Fibroblast of lung (primary cell): ENCODE results near the gene RPRD1B. TPM values are rescaled to one million over a fixed set of nuclear protein-coding genes. Genes with fewer than 3 reads are reported as not detected.

Experiments
- DNase-seq, 2 donors: peaks; one replicate each; pipeline versions ENCODE4 v3.0.0 to v3.0.0-alpha.2; 2010; ENCODE audit warnings: low read depth in 2 of 2
- H2AFZ ChIP-seq: 2 replicates; pipeline ENCODE4 v1.5.1; 2012; ENCODE audit warnings: low read length, control low read depth, inconsistent platforms
- H3K27ac ChIP-seq: 2 replicates; pipeline ENCODE4 v1.5.1; 2011; ENCODE audit warnings: low read length, control low read depth; ENCODE audit not compliant: insufficient read depth
- H3K27me3 ChIP-seq: 2 replicates; pipeline ENCODE4 v1.5.1; 2011; ENCODE audit warnings: mild to moderate bottlenecking, low read length; ENCODE audit not compliant: control insufficient read depth, insufficient read depth
- H3K36me3 ChIP-seq: 2 replicates; pipeline ENCODE4 v1.5.1; 2011; ENCODE audit warnings: low read length; ENCODE audit not compliant: control insufficient read depth, insufficient read depth
- H3K4me1 ChIP-seq: 2 replicates; pipeline ENCODE4 v1.5.1; 2011; ENCODE audit warnings: low read length; ENCODE audit not compliant: control insufficient read depth, insufficient read depth; ENCODE audit errors: extremely low read depth
- H3K4me2 ChIP-seq: 2 replicates; pipeline ENCODE4 v1.5.1; 2011; ENCODE audit warnings: low read length, control low read depth; ENCODE audit not compliant: insufficient read depth; ENCODE audit errors: extremely low read depth
- H3K4me3 ChIP-seq, 4 experiments: fragments of 200-600 bp in 1 of 4; sonication (generic) in 1 of 4; replicated peaks in 1 of 4; 2 replicates each; pipeline ENCODE4 v1.5.1; 2011 to 2016; ENCODE audit warnings: low read length in 4 of 4, low read depth in 3 of 4, mild to moderate bottlenecking in 3 of 4, control low read depth in 2 of 4, inconsistent platforms in 1 of 4, mixed read lengths in 1 of 4; ENCODE audit not compliant: insufficient read depth in 1 of 4; ENCODE audit errors: control extremely low read depth in 1 of 4
- H3K79me2 ChIP-seq: 2 replicates; pipeline ENCODE4 v1.5.1; 2012; ENCODE audit warnings: mild to moderate bottlenecking, low read length, inconsistent platforms; ENCODE audit not compliant: control insufficient read depth, insufficient read depth
- H3K9ac ChIP-seq: 2 replicates; pipeline ENCODE4 v1.5.1; 2011; ENCODE audit warnings: mild to moderate bottlenecking, low read length, control low read depth; ENCODE audit not compliant: insufficient read depth
- H3K9me3 ChIP-seq: 2 replicates; pipeline ENCODE4 v1.5.1; 2012; ENCODE audit warnings: low read depth, low read length; ENCODE audit not compliant: control insufficient read depth, insufficient read depth
- H4K20me1 ChIP-seq: 2 replicates; pipeline ENCODE4 v1.5.1; 2011; ENCODE audit warnings: low read length; ENCODE audit not compliant: control insufficient read depth, insufficient read depth; ENCODE audit errors: extremely low read depth
- CTCF ChIP-seq, 2 donors: IDR thresholded peaks in 1 of 2; conservative IDR thresholded peaks in 1 of 2; 1 replicate in 1 of 2; 2 replicates in 1 of 2; pipeline ENCODE4 v1.5.1; 2011 to 2012; ENCODE audit warnings: low read length in 2 of 2, control low read depth in 1 of 2, inconsistent platforms in 1 of 2, low read depth in 1 of 2, mild to moderate bottlenecking in 1 of 2
- EZH2 ChIP-seq: IDR thresholded peaks from 2 replicates; pipeline ENCODE4 v1.5.1; 2012; ENCODE audit warnings: low read length, control low read depth, mild to moderate bottlenecking; ENCODE audit errors: missing control alignments
- polyA plus RNA-seq, 2 donors: library from polyadenylated mRNA; depleted of rRNA in 1 of 2; stranded (reverse) in 1 of 2; unstranded in 1 of 2; fragments of >200 nt; gene quantifications; 2 replicates each; pipeline ENCODE4 v1.2.1, GENCODE V29; 2011 to 2012; ENCODE audit warnings: missing spikeins in 1 of 2
- total RNA-seq: library from RNA; depleted of rRNA; stranded (reverse); fragments of >200 nt; gene quantifications from 2 replicates; pipeline ENCODE4 v1.2.1, GENCODE V29; 2014

The RPRD1B gene
- total and polyA plus RNA-seq, 2 donors (not counting 1 experiment from before 2014, with no cell fraction given): 23.8 to 23.9 TPM

GRCh38 chr20:38135651-38136420 is 102.3 kb downstream of the RPRD1B start:
- Histone ChIP-seq H2AFZ (no peak overlapping the region), H3K27me3 (no peaks in the 10 kb centered on the region), H3K4me1 (peaks cover 7% of the 10 kb centered on the region), H3K79me2 (no peaks in the 10 kb centered on the region), H3K4me3 (no peak overlapping the region), H3K27ac (no peak overlapping the region), H3K9me3 (no peaks in the 10 kb centered on the region), H3K9ac (no peak overlapping the region), H4K20me1 (no peaks in the 10 kb centered on the region), H3K4me2 (no peak overlapping the region), H3K36me3 (peaks cover 23% of the 10 kb centered on the region)
- no peak for TF ChIP-seq CTCF (conservative IDR thresholded peaks at IDR 0.05 in 1 of 2, IDR thresholded peaks at IDR 0.05 in 1 of 2; ENCODE audit: low read depth in 1 of 2, low read length in 2 of 2)
- DNase-seq: no peak

- Histone ChIP-seq H3K36me3 (peaks cover 25% of the 10 kb centered on the region), H4K20me1 (no peaks in the 10 kb centered on the region), H3K27ac (no peak overlapping the region), H3K9me3 (no peaks in the 10 kb centered on the region), H2AFZ (no peak overlapping the region), H3K4me3 (no peak overlapping the region), H3K79me2 (no peaks in the 10 kb centered on the region), H3K4me2 (no peak overlapping the region), H3K27me3 (no peaks in the 10 kb centered on the region), H3K4me1 (peaks cover 7% of the 10 kb centered on the region), H3K9ac (no peak overlapping the region)
- DNase-seq: no peak
- TF ChIP-seq CTCF (conservative IDR thresholded peaks at IDR 0.05 in 1 of 2, IDR thresholded peaks at IDR 0.05 in 1 of 2; ENCODE audit: low read depth in 1 of 2, low read length in 2 of 2) (no peak), EZH2 (no peak)
These were observed 103.1 kb downstream of the RPRD1B start for GRCh38 chr20:38136421-38137245.

- Histone ChIP-seq H3K9me3 (no peaks in the 10 kb centered on the region), H4K20me1 (no peaks in the 10 kb centered on the region), H3K79me2 (no peaks in the 10 kb centered on the region), H3K4me2 (no peak overlapping the region), H3K9ac (no peak overlapping the region), H2AFZ (no peak overlapping the region), H3K4me1 (peaks cover 7% of the 10 kb centered on the region), H3K36me3 (peaks cover 22% of the 10 kb centered on the region), H3K27me3 (no peaks in the 10 kb centered on the region), H3K4me3 (no peak overlapping the region), H3K27ac (no peak overlapping the region)
- TF ChIP-seq CTCF (conservative IDR thresholded peaks at IDR 0.05 in 1 of 2, IDR thresholded peaks at IDR 0.05 in 1 of 2; ENCODE audit: low read depth in 1 of 2, low read length in 2 of 2): no peak
- no peak for TF ChIP-seq EZH2
- DNase-seq: no peak
These were observed 104.0 kb downstream of the RPRD1B start for GRCh38 chr20:38137441-38138037.
